ENCODE data around the gene OR6F1. TPM values are rescaled to one million over a fixed set of nuclear protein-coding genes. Genes with fewer than 3 reads are reported as not detected.
"Not testable (repeated sequence)": the region's sequence is repeated elsewhere in the genome, so short reads cannot be mapped to it uniquely, and the experiment has no call there.

The OR6F1 gene
- total RNA-seq, 1 donor from 2014 or later, result not detected

DNA sequence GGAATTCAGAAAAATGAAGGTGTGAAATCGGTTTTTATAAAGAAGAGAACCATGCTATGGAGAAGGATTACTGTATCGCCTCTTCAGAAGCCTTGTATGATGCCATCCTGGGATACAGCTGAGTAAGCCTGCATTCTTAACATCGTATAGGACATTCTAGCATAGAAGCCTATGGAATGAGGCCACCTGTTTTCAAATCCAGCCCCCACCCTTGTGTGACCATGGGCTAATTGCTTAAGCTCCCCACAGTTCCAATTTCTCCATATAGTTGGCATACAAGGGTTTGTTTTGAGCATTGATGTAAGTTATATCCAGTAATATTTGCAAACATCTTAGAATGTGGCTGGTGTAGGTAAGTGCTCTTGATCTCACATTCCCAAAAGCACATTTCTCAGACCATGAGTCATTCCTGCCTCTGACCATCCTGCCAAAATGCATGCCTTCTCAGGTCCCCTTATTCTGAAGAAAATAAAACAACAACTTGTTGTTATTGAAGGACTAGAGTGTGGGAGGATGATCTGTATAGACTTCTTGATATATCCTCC lies 30.0 kb upstream of the OR6F1 start:
- no peak overlapping the region for H3K4me3 ChIP-seq (ENCODE audit: low read depth, low read length)
- no peaks in the 10 kb centered on the region for H3K27me3 ChIP-seq (ENCODE audit: control insufficient read depth, insufficient read depth, low read length)
- H3K36me3 ChIP-seq (ENCODE audit: control insufficient read depth, insufficient read depth, low read length), result no peaks in the 10 kb centered on the region
- no peak for TF ChIP-seq CTCF (IDR thresholded peaks at IDR 0.05; ENCODE audit: insufficient read depth, low read length, poor library complexity, severe bottlenecking)
- DNase-seq (ENCODE audit: low read depth), result no peak

DNA sequence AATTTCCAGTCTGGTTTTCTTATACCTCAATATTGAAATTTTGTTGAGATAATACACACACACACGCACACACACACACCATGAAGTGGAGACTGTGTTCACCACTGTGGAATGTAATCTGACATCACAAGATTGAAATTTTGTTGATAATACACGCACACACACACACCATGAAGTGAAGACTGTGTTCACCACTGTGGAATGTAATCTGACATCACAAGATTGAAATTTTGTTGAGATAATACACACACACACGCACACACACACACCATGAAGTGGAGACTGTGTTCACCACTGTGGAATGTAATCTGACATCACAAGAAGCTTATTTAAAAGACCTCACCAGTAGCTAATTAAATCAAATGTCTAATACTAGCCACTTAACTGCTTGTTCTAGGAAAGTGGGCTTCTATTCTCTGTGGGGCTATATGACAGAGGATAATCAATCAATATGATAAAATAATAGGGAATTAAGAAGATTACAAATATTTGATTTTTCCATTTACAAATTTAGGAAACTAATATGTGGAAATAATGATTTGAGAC lies 25.8 kb upstream of the OR6F1 start:
- not testable (repeated sequence) for H3K4me3 ChIP-seq (ENCODE audit: low read depth, low read length); H3K27me3 ChIP-seq (ENCODE audit: control insufficient read depth, insufficient read depth, low read length); H3K36me3 ChIP-seq (ENCODE audit: control insufficient read depth, insufficient read depth, low read length); DNase-seq (ENCODE audit: low read depth)

DNA sequence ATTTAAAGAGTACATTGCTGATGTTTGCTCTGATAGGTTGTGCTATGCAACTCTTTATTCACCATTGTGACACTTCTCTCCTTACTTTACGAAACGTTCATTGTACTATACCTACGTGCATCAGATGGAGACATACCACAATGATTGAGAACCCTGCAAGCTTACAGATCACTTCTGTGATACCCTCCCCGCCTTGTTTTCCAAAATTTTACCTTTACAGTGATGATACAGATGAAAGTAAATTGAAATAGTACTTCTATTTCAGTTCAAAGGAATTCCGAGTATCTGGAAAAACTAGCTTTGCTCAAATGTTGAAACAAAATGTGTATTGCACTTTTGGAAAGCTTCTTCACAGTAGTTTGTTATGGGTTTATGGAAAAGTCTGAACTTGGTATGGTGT lies 25.3 kb upstream of the OR6F1 start:
- Histone ChIP-seq H3K27me3 (ENCODE audit: control insufficient read depth, insufficient read depth, low read length) (no peaks in the 10 kb centered on the region), H3K36me3 (ENCODE audit: control insufficient read depth, insufficient read depth, low read length) (no peaks in the 10 kb centered on the region), H3K4me3 (ENCODE audit: low read depth, low read length) (no peak overlapping the region)
- TF ChIP-seq CTCF (IDR thresholded peaks at IDR 0.05; ENCODE audit: insufficient read depth, low read length, poor library complexity, severe bottlenecking), result no peak
- DNase-seq (ENCODE audit: low read depth), result no peak

GRCh38 chr1:247740721-247741120 lies 24.3 kb upstream of the OR6F1 start:
- no peak for DNase-seq (ENCODE audit: low read depth)
- no peak for TF ChIP-seq CTCF (IDR thresholded peaks at IDR 0.05; ENCODE audit: insufficient read depth, low read length, poor library complexity, severe bottlenecking)
- Histone ChIP-seq H3K27me3 (ENCODE audit: control insufficient read depth, insufficient read depth, low read length) (no peaks in the 10 kb centered on the region), H3K4me3 (ENCODE audit: low read depth, low read length) (no peak overlapping the region), H3K36me3 (ENCODE audit: control insufficient read depth, insufficient read depth, low read length) (no peaks in the 10 kb centered on the region)

- no peak for TF ChIP-seq CTCF (IDR thresholded peaks at IDR 0.05; ENCODE audit: insufficient read depth, low read length, poor library complexity, severe bottlenecking)
- DNase-seq (ENCODE audit: low read depth), result no peak
- Histone ChIP-seq H3K4me3 (ENCODE audit: low read depth, low read length) (no peak within 1 kb of the TSS), H3K36me3 (ENCODE audit: control insufficient read depth, insufficient read depth, low read length) (no peaks in the 10 kb centered on the region), H3K27me3 (ENCODE audit: control insufficient read depth, insufficient read depth, low read length) (no peaks in the 10 kb centered on the region)
Observed at GRCh38 chr1:247738315-247738714, 21.9 kb upstream of the OR6F1 start, which contains the start of gene OR14K1. TSS of gene OR14K1 (plus strand) at chr1:247738615. CDS start at chr1:247738615, 0 bp downstream.

GRCh38 chr1:247721222-247721621 lies 4.8 kb upstream of the OR6F1 start:
- no peaks in the 10 kb centered on the region for H3K36me3 ChIP-seq (ENCODE audit: control insufficient read depth, insufficient read depth, low read length)
- H3K27me3 ChIP-seq (ENCODE audit: control insufficient read depth, insufficient read depth, low read length), result no peaks in the 10 kb centered on the region
- no peak overlapping the region for H3K4me3 ChIP-seq (ENCODE audit: low read depth, low read length)
- DNase-seq (ENCODE audit: low read depth), result no peak
- TF ChIP-seq CTCF (IDR thresholded peaks at IDR 0.05; ENCODE audit: insufficient read depth, low read length, poor library complexity, severe bottlenecking), result no peak

Data from kidney epithelial cell (primary cell).